IPS DF 6.9 (cell line): ENCODE measurements around the gene CTNNBL1.

Source experiments
- DNase-seq: peaks from one replicate; pipeline ENCODE4 v3.0.0-alpha.2; 2013; ENCODE audit warnings: low read depth, low spot score
- H3K27ac ChIP-seq: one replicate; pipeline ENCODE4 v1.5.1; 2013; ENCODE audit warnings: low read length, control low read depth
- H3K27me3 ChIP-seq: 2 replicates; pipeline ENCODE4 v1.6.1; 2013; ENCODE audit warnings: mild to moderate bottlenecking, low read length; ENCODE audit not compliant: control insufficient read depth, insufficient read depth
- H3K36me3 ChIP-seq: 2 replicates; pipeline ENCODE4 v1.6.1; 2013; ENCODE audit warnings: low read length; ENCODE audit not compliant: control insufficient read depth, insufficient read depth
- H3K4me1 ChIP-seq: 2 replicates; pipeline ENCODE4 v1.6.1; 2013; ENCODE audit warnings: low read length; ENCODE audit not compliant: control insufficient read depth, insufficient read depth
- H3K4me3 ChIP-seq: 2 replicates; pipeline ENCODE4 v1.5.1; 2013; ENCODE audit warnings: mild to moderate bottlenecking, low read length
- H3K9me3 ChIP-seq: 2 replicates; pipeline ENCODE4 v1.6.1; 2013; ENCODE audit warnings: low read length, inconsistent platforms; ENCODE audit not compliant: control insufficient read depth, insufficient read depth
- WGBS: extraction: QIAGEN DNeasy Blood & Tissue Kit; methylation state at CpG from one replicate; pipeline ENCODE4 v1.1.7; 2013; ENCODE audit warnings: mixed read lengths, missing lambda C conversion rate; ENCODE audit not compliant: insufficient read length, insufficient coverage; 5-methylcytosine and 5-hydroxymethylcytosine counted together

Gene CTNNBL1

DNA sequence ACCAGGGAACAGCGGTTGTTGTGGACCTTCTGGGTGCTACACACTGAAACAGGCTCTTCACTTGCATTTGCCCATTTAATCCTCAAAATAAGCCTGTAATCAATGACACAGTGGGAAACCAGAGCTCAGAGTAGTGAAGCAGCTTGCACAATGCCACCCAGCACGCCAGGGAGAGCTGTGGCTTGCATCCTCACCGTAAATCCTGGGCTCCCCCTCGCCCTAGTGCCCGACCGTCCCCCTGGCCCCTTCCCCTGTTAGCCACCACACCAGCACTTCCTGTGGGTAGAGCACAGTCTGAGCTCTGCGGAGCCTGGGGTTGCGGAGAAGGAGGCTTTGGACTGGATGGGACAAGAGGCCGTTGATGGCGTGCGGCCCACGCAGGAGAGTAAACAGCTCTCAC is 223.6 kb downstream of the CTNNBL1 start:
- H3K27ac ChIP-seq: no peak overlapping the region
- no peaks in the 10 kb centered on the region for H3K36me3 ChIP-seq
- H3K4me1 ChIP-seq: peaks cover 7% of the 10 kb centered on the region
- no peaks in the 10 kb centered on the region for H3K9me3 ChIP-seq
- H3K4me3 ChIP-seq: no peak overlapping the region
- WGBS: no CpG with 5 or more reads among the region's 12 CpGs
- no peak for DNase-seq
- no peaks in the 10 kb centered on the region for H3K27me3 ChIP-seq

DNA sequence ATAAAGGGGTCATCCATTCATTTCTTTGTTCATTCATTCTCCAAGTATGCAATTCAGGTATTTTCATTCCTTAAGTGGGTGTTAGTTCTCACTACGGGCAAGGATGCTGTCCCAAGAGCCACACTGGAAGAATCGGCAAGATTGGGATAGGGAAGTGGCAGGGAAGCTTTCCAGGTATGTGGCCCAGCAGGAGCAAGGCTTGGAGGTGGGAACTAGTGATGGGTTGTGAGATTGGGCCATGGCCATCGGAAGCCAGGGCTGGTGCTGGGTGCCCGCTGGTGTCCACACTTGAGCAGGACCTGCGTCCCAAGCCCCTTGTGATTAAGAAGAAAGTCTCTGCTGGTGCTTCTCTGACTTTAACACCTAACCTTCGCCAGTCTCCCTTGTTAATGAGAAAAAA is 224.2 kb downstream of the CTNNBL1 start:
- no CpG with 5 or more reads among the region's 6 CpGs for WGBS

DNA sequence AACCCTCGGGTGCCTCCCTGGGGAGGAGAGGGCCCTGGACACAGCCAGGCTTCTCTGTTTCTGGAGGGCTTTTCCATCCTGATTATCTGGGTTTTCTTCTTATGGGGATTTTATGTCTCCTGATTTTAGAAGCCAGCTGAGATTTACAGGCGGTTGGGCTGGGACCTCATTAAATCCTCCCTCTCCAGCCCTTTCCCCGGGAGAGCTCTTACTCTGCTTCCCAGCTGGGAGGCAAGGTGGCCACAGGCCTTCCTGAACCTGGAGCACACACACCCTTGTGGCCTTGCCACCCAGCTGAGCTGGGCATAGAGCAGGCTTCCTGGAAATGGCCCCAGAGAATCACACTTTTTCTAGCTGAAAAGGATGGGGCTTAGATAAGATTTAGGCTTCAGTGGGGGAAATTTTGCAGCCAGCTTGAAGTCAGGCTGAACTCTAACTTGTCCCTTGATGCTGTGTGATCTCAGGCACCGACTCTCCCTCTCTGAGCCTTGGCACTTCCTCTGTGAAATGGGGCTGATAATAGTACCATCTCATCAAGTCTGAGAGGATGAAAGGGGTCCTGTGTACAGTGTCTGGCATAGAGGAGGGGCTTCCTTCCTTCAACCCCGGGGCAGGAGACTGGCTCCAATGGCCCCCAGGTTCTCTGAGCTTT is 225.7 kb downstream of the CTNNBL1 start:
- Histone ChIP-seq H3K27ac (no peak overlapping the region), H3K4me1 (peaks cover 2% of the 10 kb centered on the region), H3K36me3 (no peaks in the 10 kb centered on the region), H3K9me3 (no peaks in the 10 kb centered on the region), H3K4me3 (no peak overlapping the region), H3K27me3 (no peaks in the 10 kb centered on the region)
- WGBS: no CpG with 5 or more reads among the region's 5 CpGs
- no peak for DNase-seq

More for the DNA sequence above, 224.2 kb downstream of the CTNNBL1 start:
- Histone ChIP-seq H3K27me3 (no peaks in the 10 kb centered on the region), H3K27ac (no peak overlapping the region), H3K36me3 (no peaks in the 10 kb centered on the region), H3K4me3 (no peak overlapping the region), H3K4me1 (peaks cover 7% of the 10 kb centered on the region), H3K9me3 (no peaks in the 10 kb centered on the region)
- DNase-seq: no peak

DNA sequence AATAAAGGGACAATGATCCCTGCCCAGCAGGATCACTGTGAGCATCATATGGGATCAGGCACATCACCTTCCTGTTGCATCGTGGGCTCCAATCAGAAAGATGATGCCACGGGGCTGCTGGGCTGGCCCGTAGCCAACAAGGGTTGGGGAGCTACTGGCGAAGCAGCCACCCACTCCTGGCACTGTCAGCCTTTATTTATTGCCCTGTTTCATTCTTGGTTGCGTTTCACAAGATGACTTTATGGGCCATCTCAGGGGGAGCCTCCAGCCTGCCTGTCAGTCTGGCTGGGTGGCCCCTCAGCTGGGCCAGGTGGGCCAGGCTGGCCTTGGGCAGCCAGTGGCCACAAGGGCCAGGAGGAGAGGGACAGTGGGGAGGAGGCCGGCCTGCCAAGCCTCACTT is 226.4 kb downstream of the CTNNBL1 start:
- no peak for DNase-seq
- H3K9me3 ChIP-seq: no peaks in the 10 kb centered on the region
- no CpG with 5 or more reads among the region's 6 CpGs for WGBS
- H3K4me1 ChIP-seq: peaks cover 2% of the 10 kb centered on the region
- H3K36me3 ChIP-seq: no peaks in the 10 kb centered on the region
- H3K27ac ChIP-seq: no peak overlapping the region
- H3K4me3 ChIP-seq: no peak overlapping the region
- H3K27me3 ChIP-seq: no peaks in the 10 kb centered on the region

DNA sequence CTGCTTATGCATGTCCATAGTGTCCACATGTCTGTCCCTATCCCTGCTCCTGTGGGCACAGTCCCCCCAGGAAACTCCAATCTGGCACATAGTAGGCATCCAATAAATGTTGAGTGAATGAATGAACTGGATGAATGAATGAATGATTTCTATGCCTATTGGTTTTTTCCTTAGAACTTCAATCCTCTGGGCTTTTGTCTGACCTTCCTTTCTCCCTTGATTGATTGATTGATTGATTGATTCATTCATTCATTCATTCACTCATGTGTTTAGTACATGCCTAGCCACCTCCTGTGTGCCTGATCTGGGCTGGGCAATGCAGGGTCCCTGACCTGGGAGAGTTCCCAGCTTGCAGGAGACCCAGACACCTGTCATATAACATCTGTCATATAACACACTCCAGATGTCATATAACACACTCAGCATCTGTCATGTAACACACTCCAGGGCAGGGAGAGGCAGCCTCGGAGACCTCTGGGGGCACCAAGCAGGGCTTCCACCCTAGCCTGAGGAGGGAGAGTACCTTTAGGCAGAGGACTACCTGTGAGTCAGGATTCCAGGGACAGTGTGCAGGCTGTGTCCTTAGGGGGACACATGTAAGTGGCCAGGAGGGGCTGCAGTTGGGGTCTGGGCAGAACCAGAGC is 227.0 kb downstream of the CTNNBL1 start:
- Histone ChIP-seq H3K36me3 (no peaks in the 10 kb centered on the region), H3K9me3 (no peaks in the 10 kb centered on the region), H3K27me3 (no peaks in the 10 kb centered on the region), H3K4me3 (no peak overlapping the region), H3K27ac (no peak overlapping the region), H3K4me1 (peaks cover 2% of the 10 kb centered on the region)
- no peak for DNase-seq
- WGBS: no CpG with 5 or more reads among the region's 1 CpG

DNA sequence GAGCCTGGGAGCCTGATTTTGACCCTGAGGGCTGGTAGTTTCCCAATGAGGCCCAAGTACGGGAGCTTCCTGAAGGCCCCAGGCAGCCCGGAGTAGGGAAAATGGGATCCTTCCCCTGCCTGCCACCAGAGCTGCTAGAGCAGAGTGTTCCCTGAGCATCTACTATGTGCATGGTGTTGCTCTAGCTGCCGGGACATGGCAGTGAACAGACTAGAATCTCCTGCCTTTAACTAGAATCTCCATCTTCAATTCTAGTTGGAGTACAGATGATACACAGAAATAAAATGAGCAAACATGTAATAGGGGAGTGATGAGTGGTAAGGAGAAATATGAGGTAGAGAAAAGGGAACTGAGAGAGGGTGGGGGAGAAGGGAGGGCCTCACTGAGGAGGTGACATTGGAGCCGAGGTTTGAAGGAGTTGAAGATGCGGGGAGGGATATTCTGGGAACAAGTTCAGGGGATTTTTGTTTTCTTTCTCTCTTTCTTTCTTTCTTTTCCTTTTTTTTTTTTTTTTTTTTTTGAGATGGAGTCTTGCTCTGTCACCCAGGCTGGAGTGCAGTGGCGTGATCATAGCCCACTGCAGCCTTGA is 227.6 kb downstream of the CTNNBL1 start:
- WGBS: no CpG with 5 or more reads among the region's 6 CpGs
- no peaks in the 10 kb centered on the region for H3K36me3 ChIP-seq
- peaks cover 2% of the 10 kb centered on the region for H3K4me1 ChIP-seq
- H3K4me3 ChIP-seq: no peak overlapping the region
- H3K27ac ChIP-seq: no peak overlapping the region
- DNase-seq: no peak
- H3K9me3 ChIP-seq: no peaks in the 10 kb centered on the region
- H3K27me3 ChIP-seq: no peaks in the 10 kb centered on the region
